NCI-H2107 treated with DMSO at 0.1 percent for 48 hours (cell line): ENCODE data around the gene DMD.

ENCODE experiments used
- DNase-seq: peaks from one replicate; lab custom pipeline; 2025; ENCODE audit not compliant: unreplicated experiment; lab: John Stamatoyannopoulos, UW

Gene DMD

DNA sequence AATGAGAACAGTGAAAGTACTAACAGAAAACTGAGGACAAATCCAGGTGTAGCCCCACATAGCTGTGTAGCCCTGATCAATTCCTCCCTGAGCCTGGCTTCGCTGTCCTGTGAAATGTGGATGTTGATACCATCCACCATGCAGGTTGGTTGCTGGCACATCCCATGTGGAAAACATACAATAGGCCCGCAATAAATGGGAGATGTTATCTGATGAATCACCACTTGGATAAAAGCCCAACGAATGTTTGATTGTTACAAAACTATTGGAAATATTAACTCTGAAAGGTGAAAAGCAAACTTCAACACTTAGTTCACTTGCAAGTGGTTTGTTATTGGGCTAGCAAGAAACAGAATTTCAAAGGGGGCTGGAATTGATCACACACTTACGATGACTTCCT lies 1953.2 kb downstream of the DMD start:
- no peak for DNase-seq

DNA sequence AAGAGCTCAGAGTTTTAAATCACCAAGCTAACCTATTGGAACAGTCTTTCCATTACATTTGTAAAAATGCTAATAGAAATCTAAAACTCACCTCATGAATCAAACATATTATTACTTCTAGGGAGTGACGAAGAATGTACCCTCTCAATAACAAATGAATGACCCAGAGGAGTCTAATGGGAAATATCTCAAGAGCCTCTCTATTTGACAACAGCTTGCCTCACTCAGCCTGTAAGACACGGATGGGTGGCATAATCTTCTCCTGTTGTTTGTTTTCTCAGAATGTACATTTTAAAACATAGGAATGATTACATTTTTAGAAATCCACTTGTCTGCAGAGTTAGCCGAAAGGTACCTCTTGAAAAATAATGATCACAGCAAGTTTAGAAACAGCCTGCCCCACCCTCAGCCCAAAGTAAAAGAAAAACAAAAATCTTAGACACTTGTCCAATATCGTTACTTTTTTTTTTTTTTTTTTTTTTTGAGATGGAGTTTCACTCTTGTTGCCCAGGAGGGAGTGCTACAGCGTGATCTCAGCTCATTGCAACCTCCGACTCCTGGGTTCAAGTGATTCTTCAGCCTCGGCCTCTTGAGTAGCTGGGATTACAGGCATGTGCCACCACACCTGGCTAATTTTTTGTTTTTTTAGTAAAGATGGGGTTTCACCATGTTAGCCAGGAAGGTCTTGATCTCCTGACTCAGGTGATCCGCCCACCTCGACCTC lies 1955.9 kb downstream of the DMD start:
- DNase-seq: no peak

DNA sequence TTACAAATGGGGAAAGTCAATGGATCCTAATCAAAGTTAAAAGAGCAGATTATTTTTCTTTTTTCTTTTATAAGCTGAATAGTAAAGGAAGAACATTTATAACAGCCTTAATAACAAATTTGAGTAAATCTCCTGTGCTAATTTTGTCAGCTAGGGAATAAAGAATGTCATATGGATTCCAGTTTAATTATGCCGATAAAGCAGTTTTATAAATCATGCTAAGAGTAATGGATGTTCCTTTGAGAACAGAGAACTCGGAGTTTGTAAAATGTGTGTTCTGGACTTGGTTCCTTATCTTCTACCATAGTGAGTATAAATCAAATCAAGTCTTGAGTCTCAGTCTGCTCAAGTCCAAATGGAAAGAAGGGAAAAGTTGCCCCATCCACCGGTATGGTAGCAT lies 1959.2 kb downstream of the DMD start:
- no peak for DNase-seq

DNA sequence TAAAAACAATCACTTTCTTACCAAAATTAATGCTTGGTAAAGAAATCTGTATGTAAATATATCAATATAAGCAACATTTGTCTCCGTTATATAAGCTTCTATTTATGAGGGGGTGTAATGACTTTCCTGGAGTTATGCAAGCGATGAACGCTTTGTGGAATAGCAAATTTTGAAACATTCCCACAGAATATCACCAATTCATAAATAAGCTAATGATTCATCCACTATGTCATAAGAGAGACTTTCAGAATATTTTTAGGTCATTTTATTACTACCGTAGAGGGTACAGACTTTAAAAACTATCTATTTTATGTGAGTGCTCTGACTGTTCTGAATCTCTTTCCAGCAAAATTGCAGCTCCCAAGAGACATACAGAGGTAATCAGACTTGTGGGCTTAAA lies 1960.0 kb downstream of the DMD start:
- DNase-seq: no peak

DNA sequence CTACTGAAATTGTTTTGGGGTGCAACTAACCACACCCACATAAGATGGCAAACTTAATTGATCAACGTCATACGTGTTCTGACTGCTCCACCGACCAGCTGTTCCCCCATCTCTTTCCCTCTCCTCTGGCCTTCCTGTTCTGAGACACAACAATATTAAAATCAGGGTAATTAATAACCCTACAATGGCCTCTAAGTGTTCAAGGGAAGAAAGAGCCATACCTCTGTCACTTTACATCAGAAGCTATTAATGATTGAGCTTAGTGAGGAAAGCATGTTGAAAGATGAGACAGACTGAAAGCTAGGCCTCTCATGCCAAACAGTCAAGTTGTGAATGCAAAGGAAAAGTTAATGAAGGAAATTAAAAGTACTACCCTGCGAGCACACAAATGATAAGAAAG lies 1965.6 kb downstream of the DMD start:
- DNase-seq: no peak

DNA sequence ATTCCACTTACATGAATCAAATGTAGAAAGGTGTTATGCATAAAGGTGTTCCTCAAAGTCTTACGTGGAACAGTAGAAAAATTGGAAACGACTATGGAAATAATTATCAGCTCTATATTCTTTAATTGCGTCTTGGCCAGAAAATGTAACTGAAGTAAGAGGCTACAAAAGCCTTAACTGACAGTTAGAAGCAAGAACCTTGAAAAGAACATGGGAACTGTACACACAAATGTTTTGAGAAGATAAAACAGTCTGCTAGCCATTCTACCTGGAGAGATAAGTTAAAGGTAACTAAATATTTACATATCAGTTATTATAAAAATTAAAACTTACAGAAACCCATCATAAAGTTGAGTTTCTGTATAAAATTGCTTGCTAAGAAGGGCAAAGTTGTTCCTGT lies 1967.5 kb downstream of the DMD start:
- no peak for DNase-seq

DNA sequence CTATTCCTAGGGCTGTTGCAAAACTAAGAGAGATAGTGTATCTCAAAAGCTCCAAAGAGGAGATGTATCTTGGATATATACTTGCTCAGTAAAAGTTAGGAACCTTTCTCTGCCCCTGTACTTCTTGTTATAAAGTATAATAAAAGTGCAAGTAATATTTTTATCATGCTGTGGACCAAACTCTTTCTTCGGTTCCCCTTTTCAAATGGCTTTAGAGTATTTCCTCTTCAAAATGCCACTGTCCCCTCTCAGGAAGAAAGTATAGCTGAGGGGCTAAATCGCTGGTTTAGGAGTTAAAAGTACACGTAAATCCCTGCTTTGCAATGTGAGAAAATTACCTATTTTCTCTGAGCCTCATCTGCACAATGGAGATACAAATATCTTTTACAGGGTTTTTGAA lies 1970.4 kb downstream of the DMD start:
- no peak for DNase-seq

DNA sequence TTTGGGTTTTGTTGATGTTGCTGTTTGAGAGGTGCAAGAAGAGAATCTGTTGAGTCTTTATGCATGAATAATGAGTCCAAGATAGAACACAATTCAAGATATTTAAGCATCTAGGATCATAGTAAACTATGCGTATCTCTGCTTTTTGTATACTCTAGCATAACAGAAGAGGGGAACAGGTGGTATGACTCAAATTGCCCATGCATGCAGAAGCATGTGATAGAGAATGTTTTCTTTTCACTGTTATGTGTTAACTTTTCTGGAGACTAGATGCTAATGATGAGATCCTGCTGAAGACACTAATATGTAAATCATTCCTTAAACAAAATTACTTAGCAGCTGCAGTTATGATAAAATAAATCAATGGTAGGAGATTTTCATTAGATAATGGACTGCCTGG lies 1974.2 kb downstream of the DMD start:
- DNase-seq: no peak

DNA sequence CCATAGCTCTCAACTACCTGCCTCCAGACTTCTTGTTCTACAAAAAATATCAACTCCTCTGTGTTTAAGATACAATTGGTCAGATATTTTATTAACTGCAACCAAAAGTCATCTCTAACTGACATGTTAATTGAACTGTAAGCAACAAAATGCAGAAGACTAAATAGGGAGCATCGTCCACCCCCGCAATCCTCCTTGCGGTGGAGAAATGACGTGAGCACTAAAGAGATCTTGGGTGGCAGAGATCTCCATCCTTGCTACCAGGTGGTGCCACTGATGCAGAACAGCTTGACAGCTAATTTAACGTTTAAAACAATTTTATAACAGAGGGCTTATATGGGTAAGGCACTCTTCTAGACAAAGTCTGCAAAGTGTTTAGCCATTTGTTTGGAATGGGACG lies 1975.1 kb downstream of the DMD start:
- no peak for DNase-seq

DNA sequence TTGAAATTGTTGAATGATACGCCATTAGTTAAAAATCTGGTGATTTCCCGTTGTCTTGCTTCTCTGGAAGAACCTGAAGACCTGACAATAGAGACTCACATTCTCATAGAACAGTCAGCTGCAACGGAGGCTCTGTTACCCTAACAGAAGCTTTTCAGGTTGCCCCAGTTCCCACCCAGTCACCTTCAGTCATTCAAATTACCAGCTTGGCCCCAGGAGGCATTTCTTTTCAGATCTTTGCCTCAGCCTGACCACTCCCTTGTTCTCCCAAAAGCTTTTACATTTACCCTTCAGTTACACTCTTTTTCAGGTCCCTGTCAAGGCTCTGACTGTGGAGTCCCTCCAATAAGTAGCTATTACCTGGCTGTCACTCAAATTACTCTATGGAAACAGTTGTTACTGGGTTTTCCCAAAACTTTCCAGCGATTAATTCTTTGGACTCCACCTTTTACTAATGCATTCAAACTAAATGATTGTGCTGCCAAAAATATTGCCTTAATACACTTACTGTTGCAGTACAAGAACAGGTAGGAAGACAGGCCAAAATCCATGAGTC lies 1977.3 kb downstream of the DMD start:
- no peak for DNase-seq

DNA sequence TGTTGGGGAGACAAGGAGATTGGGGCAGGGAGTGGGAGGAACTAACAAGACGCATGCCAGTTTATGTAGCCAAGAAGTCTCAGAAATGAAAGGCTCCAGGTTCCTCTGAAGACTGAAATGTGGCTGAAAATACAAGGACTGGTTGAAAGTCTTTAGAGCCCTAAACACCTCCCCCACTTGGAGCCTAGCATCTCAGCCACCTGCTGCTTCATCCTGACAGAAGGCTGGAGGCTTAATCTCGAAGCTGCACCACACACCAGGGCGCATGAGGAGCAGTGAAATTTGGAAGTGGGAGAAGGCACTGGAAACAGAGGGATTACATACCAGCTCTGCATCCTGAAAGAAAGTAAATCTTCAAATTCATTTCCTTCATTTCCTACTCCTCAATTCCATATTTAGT lies 1978.8 kb downstream of the DMD start:
- no peak for DNase-seq

DNA sequence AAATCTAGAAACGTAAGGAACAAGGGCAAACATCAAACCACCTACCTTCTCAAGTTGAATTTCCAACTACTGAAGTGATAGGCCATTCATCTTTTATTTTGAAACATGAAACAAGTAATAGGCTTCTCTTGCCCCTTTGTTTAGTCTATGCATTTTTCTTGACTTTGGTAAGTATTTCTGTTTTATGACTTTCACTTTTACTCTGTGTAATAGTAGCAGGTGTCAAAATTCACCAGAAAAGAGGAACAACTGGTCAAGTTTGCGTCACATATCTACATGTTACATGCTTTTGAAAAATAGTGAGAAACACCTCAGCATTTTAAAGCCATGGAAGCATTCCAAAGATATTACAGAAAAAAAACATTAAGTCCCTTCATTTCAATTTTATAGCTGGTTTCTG lies 1982.4 kb downstream of the DMD start:
- DNase-seq: no peak

DNA sequence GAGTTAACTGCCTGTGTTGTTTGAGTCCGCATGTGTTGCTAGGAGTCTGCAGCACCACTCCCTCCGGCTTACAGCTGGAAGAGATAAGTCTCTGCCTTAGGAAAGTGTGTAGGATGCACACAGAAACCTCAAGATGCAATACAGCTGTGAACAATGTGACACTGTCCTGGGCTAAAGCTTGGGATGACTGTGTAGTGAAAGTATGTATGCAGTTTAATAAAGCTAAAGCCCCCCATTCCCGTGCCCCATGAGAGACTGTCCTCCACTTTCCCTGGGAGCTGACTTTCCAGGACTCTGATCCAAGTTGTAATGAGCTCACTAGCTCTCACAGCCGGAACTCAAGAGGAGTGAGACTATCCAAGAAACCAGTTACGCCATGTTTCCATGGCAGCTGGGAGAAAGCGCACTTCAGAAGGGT lies 1982.9 kb downstream of the DMD start:
- no peak for DNase-seq

DNA sequence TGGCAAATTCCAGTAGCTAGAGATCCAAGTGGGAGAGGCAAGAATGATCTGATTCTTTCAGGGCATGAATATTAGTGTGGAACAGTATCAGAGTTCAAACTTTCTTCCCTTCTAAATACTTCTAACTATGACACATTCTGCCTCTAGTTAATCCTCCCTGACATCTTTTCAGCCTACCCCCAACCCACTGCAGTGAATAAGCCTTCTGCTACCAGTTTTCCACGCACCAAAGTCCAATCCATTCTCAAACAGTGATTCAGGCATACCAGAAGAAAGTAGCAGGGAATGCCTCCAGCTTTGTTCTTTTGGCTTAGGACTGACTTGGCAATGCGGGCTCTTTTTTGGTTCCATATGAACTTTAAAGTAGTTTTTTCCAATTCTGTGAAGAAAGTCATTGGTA lies 1984.1 kb downstream of the DMD start:
- DNase-seq: no peak

DNA sequence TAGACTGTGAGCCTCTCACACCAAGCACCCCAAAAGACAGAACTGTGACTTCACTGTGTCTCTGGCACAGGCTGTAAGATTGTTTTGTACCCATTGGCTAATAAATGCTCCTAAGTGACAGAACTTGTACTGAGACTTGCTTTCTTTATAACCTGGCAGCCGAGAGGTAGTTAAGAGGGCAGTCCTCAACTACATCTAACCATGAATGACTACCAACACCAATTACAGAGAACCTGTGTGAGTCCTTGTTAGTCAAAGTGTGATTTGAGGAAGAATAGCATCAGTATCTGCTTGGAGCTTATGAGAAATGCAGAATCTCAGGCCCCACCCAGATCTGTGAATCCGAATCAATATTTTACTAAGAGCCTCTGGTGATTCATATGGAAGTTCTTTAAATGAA lies 1985.5 kb downstream of the DMD start:
- no peak for DNase-seq

DNA sequence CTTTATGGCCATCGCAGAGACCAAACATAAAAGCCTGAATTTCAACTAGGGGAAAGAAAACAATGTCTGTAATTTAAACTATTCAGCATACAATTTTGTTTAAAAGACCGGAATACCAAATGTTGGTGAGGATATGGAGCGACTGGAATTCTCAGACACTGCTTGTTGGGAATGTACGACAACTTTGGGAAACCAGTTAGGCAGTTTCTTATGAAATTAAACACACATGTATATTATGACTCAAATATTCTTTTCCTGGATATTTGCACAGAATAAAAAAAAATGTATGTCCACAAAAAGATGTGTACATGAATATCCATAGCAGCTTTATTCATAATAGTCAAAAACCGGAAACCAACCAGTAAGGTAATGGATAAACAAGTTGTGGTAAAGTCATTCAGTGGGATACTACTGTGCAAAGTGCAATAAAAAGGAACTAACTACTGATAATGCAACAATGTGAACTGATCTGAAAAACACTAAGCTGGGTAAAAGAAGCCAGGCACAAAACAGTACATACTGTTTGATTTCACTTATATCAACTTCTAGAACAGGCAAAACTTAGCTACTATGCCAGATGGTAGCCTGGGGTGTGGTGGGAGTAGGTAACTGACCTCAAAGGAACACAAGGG lies 1986.9 kb downstream of the DMD start:
- no peak for DNase-seq

DNA sequence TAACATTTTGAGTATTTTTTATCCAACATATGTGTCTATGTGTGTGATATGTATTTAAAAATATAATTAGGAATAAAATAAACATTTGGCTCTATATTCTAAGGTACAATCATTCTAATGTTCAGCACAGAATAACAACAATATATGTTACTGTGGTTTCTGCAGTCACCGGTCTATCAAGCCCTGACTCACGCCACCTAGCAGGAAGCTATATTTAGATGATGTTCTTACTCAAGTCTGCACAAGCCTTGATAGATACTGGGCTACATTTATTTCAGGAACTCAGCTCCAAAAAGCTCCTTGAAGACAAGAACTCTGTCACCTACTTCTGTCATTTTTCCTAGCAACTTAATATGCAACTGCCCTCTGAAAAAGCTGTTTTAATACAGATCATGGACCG lies 1987.5 kb downstream of the DMD start:
- no peak for DNase-seq

DNA sequence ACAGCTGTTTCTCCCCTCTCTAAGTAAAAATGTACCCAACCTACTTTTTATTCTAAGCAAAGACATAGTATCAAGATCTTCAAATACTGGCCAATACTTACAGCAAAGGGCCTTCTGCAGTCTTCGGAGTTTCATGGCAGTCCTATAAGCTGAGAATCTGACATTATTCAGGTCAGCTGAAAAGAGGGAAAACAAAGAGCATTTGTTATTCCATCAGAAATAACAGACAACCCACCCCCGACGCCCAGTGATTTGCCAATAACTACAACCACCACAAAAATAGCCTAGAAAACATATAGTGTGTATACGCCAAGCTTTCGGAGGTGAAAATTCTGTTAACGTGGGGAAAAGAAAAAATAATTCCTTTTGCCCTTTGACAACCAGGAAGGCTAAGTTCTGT lies 1988.4 kb downstream of the DMD start:
- no peak for DNase-seq

DNA sequence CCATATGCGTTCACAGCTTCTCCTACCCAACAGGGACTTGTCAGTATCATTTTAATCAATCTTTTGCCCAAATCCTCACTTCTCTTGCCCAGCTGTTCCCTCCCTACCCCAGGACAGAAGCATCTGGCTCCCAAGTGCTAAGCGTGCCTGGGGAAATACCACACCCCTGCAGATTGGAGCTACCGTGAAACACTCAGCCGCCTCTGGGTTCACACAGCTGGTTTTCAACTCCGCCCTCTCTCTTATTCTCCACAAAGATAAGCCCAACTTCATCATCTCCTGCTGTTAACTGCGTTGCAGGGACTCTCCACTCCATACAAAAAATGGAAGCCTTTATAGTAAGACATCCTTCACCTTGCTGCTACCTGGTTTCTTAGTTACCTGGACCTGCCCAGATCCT lies 1992.2 kb downstream of the DMD start:
- DNase-seq: no peak

DNA sequence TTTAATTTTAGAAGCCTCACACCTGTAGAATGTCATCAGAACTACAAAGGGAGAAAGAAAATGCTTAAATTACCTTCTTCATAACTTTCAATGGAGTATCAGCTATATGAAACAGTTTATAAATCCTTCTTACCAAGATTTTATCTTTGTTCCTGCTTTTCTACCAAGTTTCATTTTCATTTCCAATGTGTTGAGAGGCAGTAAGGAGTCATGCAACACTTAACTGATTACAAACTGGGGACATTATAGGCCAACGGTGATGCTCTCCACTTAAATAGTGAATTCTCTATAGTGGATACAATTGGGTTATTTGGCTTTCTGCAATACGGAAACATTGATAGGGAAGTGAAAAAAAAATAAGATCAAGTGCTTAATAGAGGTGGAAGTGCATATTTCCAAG lies 1994.3 kb downstream of the DMD start:
- DNase-seq: no peak

DNA sequence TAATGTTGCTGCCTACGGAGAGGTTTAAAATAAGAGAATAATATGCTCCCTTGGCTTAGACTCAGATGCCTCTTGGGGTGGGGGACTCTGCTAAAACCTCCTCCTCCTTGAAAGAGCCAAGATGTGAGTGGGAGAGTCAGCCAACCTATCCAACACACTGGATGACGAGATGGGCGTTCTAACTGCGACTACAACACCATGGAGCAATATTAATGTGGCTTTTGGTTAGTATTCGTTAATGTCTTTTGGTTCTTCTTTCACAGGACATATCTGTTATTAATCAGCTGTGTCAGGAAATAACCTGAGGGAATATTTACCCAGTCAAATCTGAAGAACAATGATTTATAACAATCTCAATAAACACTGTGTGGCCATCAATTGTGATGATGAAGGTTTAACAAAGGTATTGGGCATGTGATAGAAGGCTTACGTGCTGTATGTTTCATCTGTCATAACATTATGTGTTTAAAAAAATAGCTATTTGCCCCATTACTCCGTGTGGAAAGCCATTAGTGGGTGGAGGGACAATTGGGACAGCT lies 1996.0 kb downstream of the DMD start:
- no peak for DNase-seq

DNA sequence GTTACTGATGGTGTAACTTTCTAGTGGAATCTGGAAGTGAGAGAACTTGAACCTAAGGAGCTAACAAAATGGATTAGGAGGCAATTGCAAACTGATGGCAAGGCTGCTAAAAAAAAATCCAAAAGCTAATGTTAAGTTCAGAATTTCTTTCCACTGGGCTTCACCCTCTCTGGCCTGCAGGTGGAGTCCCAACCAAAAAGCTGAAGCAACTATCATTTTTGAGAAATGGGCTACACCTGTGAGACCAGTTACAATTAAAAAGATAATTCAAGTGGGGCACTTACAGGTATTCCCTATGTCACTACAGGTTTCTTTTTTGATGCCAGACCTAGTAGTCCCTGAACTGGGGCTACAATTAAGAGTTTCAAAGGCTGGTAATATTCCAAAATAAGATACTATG lies 1997.4 kb downstream of the DMD start:
- no peak for DNase-seq
